CD4-positive, alpha-beta memory T cell (primary cell): ENCODE measurements around the gene EML5. TPM values are rescaled to one million over a fixed set of nuclear protein-coding genes. Genes with fewer than 3 reads are reported as not detected.

Experiments
- CTCF ChIA-PET: fragments of 350-600 bp; sonication (Branson Sonifier 250); formaldehyde crosslinking; loops from one replicate; lab custom pipeline; 2021; ENCODE audit warnings: inconsistent platforms; ENCODE audit not compliant: partially characterized antibody; lab: Charles Lee
- POLR2A ChIA-PET: fragments of 350-600 bp; sonication (Branson Sonifier 250); formaldehyde crosslinking; loops from one replicate; lab custom pipeline; 2021; ENCODE audit not compliant: partially characterized antibody; lab: Charles Lee
- DNase-seq, 5 donors: peaks; one replicate each; pipeline versions ENCODE4 v3.0.0 to v3.0.0-alpha.2; 2020 to 2022; ENCODE audit warnings: mixed read lengths in 1 of 5
- H3K27ac ChIP-seq: one replicate; pipeline ENCODE4 v1.7.0; 2013; ENCODE audit warnings: low read depth, low read length
- H3K27me3 ChIP-seq: 2 replicates; pipeline ENCODE4 v1.7.0; 2013; ENCODE audit warnings: mild to moderate bottlenecking, low read length, moderate library complexity; ENCODE audit not compliant: insufficient read depth
- H3K36me3 ChIP-seq: 2 replicates; pipeline ENCODE4 v1.7.0; 2013; ENCODE audit warnings: mild to moderate bottlenecking, low read length, moderate library complexity; ENCODE audit not compliant: insufficient read depth
- H3K4me1 ChIP-seq: 2 replicates; pipeline ENCODE4 v1.7.0; 2013; ENCODE audit warnings: mild to moderate bottlenecking, low read length, moderate library complexity; ENCODE audit not compliant: insufficient read depth
- H3K4me3 ChIP-seq, 2 donors: one replicate each; pipeline ENCODE4 v1.7.0; 2013; ENCODE audit warnings: low read length in 2 of 2, mild to moderate bottlenecking in 1 of 2
- H3K9me3 ChIP-seq, 2 donors: one replicate each; pipeline ENCODE4 v1.7.0; 2013; ENCODE audit warnings: low read length in 2 of 2, control low read depth in 1 of 2; ENCODE audit not compliant: control insufficient read depth in 1 of 2
- H3K27ac Mint-ChIP-seq, 7 donors: one replicate each; pipeline ENCODE4 v1.8.0; 2020 to 2021; ENCODE audit warnings: mixed read lengths in 7 of 7, mild to moderate bottlenecking in 6 of 7, inconsistent platforms in 3 of 7, moderate library complexity in 3 of 7
- H3K27me3 Mint-ChIP-seq, 2 donors: one replicate each; pipeline ENCODE4 v1.8.0; 2020 to 2021; ENCODE audit warnings: mixed read lengths in 2 of 2
- H3K36me3 Mint-ChIP-seq, 2 donors: one replicate each; pipeline ENCODE4 v1.8.0; 2020 to 2021; ENCODE audit warnings: mixed read lengths in 2 of 2, inconsistent platforms in 1 of 2, mild to moderate bottlenecking in 1 of 2
- H3K4me1 Mint-ChIP-seq, 4 donors: one replicate each; pipeline ENCODE4 v1.8.0; 2020 to 2021; ENCODE audit warnings: mixed read lengths in 4 of 4, mild to moderate bottlenecking in 1 of 4
- H3K4me3 Mint-ChIP-seq, 8 donors: one replicate each; pipeline ENCODE4 v1.8.0; 2020 to 2021; ENCODE audit warnings: mixed read lengths in 8 of 8, mild to moderate bottlenecking in 7 of 8, moderate library complexity in 6 of 8, inconsistent platforms in 3 of 8
- H3K9me3 Mint-ChIP-seq, 8 donors: one replicate each; pipeline ENCODE4 v1.8.0; 2020 to 2021; ENCODE audit warnings: mixed read lengths in 8 of 8, mild to moderate bottlenecking in 5 of 8, inconsistent platforms in 3 of 8, moderate library complexity in 1 of 8
- intact Hi-C: fragments of 100-400 bp; cut with micrococcal nuclease; formaldehyde crosslinking; loops from one replicate; pipeline ENCODE4 v1.15.1; 2023
- polyA plus RNA-seq, 2 donors: library from polyadenylated mRNA; unstranded; fragments of 300-500 nt; fragmentation: Illumina TruSeq; gene quantifications; one replicate each; pipeline ENCODE4 v1.2.3, GENCODE V29; 2021
- total RNA-seq, 2 experiments: library from RNA; stranded (reverse); gene quantifications; one replicate each; pipeline ENCODE4 v1.2.3, GENCODE V29; 2021

Gene EML5
- total and polyA plus RNA-seq, 4 experiments from 2014 or later: 0.46 to 5.6 (median 3.1) TPM

DNA sequence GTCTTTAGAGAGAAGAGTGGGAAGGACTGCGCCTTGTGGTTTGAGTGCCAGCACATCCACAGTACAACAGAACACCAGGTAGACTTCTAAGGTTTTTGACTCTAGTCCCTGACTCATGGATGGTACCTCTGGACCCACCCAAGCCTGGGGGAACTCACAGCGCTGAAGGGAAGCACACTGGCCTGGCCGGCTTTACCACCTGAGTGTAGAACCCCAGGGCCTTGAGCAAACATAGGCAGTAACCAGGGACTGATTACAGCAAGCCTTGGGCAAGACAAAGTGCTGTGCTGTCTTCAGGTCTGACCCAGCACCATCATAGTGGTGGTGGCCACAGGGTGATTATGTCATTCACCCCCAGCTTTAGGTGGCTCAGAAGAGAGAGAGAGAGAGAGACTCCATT is 17.2 kb downstream of the EML5 start:
- H3K27ac ChIP-seq: no peak overlapping the region
- H3K27me3 ChIP-seq: no peaks in the 10 kb centered on the region
- Mint-ChIP-seq H3K4me3 (no peak overlapping the region), H3K27ac (no peak overlapping the region), H3K36me3 (peaks cover 1 to 7% of the 10 kb centered on the region in 2 donors), H3K27me3 (no peaks in the 10 kb centered on the region), H3K9me3 (peaks cover 0 to 3% (median under 1%) of the 10 kb centered on the region in 8 donors), H3K4me1 (no peaks in the 10 kb centered on the region)
- intact Hi-C loops: no loop called here
- H3K9me3 ChIP-seq: no peaks in the 10 kb centered on the region
- ChIA-PET CTCF (no interaction called here), POLR2A (no interaction called here)
- no peak for DNase-seq
- H3K4me3 ChIP-seq: no peak overlapping the region
- no peaks in the 10 kb centered on the region for H3K36me3 ChIP-seq
- no peaks in the 10 kb centered on the region for H3K4me1 ChIP-seq

DNA sequence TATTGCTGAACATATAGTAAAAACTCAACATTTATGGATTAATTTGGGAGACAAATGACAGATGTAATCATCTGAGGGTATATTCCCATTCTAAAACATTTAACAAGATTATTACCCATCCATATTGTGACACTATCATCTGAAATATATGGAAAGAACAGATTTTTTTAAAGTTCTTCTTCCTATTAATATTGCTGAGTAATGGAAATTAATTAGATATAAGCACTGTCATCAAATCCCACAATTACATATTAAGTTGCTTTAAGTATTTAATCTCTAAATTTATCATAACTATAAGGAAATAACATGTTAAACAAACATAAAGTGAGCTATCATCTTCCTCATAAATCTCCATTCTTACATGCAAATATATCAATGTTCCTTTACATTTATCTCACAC is 22.0 kb downstream of the EML5 start:
- Histone ChIP-seq H3K4me1 (no peaks in the 10 kb centered on the region), H3K27ac (no peak overlapping the region), H3K4me3 (no peak overlapping the region), H3K9me3 (no peaks in the 10 kb centered on the region), H3K27me3 (no peaks in the 10 kb centered on the region), H3K36me3 (no peaks in the 10 kb centered on the region)
- ChIA-PET CTCF (no interaction called here), POLR2A (no interaction called here)
- Mint-ChIP-seq H3K9me3 (peaks cover 2 to 39% (median 16%) of the 10 kb centered on the region in 8 donors), H3K4me3 (no peak overlapping the region), H3K4me1 (no peaks in the 10 kb centered on the region), H3K36me3 (peaks cover 5 to 14% of the 10 kb centered on the region in 2 donors), H3K27me3 (no peaks in the 10 kb centered on the region), H3K27ac (no peak overlapping the region)
- DNase-seq: no peak
- intact Hi-C loops: no loop called here

DNA sequence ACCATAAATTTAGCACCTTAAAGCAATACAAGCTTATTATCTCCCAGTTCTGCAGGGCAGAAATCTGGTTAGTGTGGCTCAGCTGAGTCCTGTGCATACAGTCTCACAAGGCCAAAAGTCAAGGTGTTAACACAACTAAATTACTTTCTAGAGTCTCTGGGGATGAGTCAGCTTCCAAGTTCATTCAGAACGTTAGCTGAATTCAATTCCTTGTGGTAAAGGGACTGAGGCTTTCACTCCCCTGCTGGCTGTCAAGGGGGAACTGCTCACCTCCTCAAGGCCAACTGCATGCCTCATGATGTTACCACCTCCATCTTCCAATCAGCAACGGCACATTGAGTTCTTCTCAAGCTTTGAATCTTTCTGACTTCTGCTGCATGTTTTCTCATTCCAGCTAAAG is 27.6 kb downstream of the EML5 start:
- ChIA-PET CTCF (no interaction called here), POLR2A (no interaction called here)
- H3K27me3 ChIP-seq: no peaks in the 10 kb centered on the region
- Mint-ChIP-seq H3K27ac (no peak overlapping the region), H3K4me1 (no peaks in the 10 kb centered on the region), H3K9me3 (peaks cover 2 to 55% (median 31%) of the 10 kb centered on the region in 8 donors), H3K36me3 (peaks cover 14 to 29% of the 10 kb centered on the region in 2 donors), H3K4me3 (no peak overlapping the region), H3K27me3 (no peaks in the 10 kb centered on the region)
- DNase-seq: no peak
- intact Hi-C loops: no loop called here
- H3K9me3 ChIP-seq: peaks cover 0 to 3% of the 10 kb centered on the region in 2 donors
- H3K4me3 ChIP-seq: no peak overlapping the region
- H3K36me3 ChIP-seq: no peaks in the 10 kb centered on the region
- H3K4me1 ChIP-seq: no peaks in the 10 kb centered on the region
- no peak overlapping the region for H3K27ac ChIP-seq

DNA sequence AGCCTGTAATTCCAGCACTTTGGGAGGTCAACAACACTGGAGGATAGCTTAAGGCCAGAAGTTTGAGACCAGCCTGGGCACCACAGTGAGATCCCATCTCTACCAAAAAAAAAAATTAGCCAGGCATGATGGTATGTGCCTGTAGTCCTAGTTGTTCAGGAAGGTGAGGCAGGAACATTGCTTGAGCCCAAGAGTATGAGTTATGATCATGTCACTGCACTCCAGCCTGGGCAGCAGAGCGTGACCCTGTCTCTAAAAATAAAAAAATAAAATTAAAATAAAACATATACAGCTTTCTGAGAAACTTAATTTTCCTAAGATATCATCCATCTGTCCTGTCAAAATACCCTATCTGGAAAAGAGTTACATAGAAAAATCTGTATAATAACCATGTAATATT is 38.9 kb downstream of the EML5 start:
- ChIA-PET POLR2A (no interaction called here), CTCF (no interaction called here)
- Mint-ChIP-seq H3K27ac (no peak overlapping the region), H3K4me3 (no peak overlapping the region), H3K4me1 (no peaks in the 10 kb centered on the region), H3K36me3 (peaks cover 0 to 2% of the 10 kb centered on the region in 2 donors), H3K9me3 (peaks cover 0 to 4% (median 0%) of the 10 kb centered on the region in 8 donors), H3K27me3 (no peaks in the 10 kb centered on the region)
- Histone ChIP-seq H3K27me3 (no peaks in the 10 kb centered on the region), H3K36me3 (no peaks in the 10 kb centered on the region), H3K4me1 (no peaks in the 10 kb centered on the region), H3K27ac (no peak overlapping the region), H3K4me3 (no peak overlapping the region), H3K9me3 (no peaks in the 10 kb centered on the region)
- DNase-seq: no peak
- intact Hi-C loops: no loop called here

DNA sequence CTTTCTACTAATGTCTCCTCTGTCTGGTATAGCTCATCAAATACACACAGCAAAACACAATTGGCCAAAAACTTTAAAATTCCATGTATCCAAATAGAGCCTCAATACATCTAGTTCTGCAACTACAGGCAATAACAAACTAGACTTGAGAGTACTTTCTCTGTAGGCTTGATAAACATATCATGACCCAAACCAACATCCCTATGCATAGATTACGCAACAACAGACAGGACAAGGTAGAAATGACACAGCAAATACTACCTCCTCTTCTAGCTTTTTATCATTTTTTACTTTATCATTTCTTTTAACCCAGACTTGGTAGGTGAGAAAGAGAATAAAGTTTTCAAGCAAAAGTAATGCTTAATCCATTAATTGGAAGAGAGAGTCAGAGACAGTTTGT is 41.8 kb downstream of the EML5 start:
- H3K27me3 ChIP-seq: no peaks in the 10 kb centered on the region
- no peaks in the 10 kb centered on the region for H3K27me3 Mint-ChIP-seq
- POLR2A ChIA-PET: no interaction called here

DNA sequence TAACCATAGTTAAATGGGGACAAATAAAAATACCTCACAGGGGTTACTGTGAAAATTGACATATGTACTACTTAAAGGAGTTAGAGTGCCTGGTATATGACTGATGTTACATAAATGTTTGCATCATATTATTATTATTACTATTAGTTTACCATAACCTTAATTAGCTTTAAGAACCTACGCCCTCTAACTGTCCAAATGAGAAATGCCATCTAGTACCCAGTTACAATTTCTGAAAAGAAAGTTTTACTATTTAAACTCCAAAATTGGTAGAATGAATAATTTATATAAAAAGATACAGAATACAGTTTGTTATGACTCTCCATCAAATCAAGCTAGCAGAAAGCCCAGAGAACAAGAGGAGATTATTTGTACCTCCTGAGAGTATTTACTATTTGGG is 42.3 kb downstream of the EML5 start:
- H3K9me3 Mint-ChIP-seq: peaks cover 0 to 2% (median 0%) of the 10 kb centered on the region in 8 donors
- Histone ChIP-seq H3K27ac (no peak overlapping the region), H3K4me1 (no peaks in the 10 kb centered on the region), H3K4me3 (no peak overlapping the region), H3K9me3 (no peaks in the 10 kb centered on the region), H3K36me3 (no peaks in the 10 kb centered on the region), H3K27me3 (no peaks in the 10 kb centered on the region)
- POLR2A ChIA-PET: no interaction called here
- no peaks in the 10 kb centered on the region for H3K4me1 Mint-ChIP-seq
- no peak overlapping the region for H3K27ac Mint-ChIP-seq
- no peak overlapping the region for H3K4me3 Mint-ChIP-seq
- CTCF ChIA-PET: no interaction called here
- DNase-seq: no peak
- H3K27me3 Mint-ChIP-seq: no peaks in the 10 kb centered on the region
- H3K36me3 Mint-ChIP-seq: peaks cover 0 to 3% of the 10 kb centered on the region in 2 donors
- intact Hi-C loops: no loop called here

More for the DNA sequence above, 41.8 kb downstream of the EML5 start:
- intact Hi-C loops: no loop called here
- no peaks in the 10 kb centered on the region for H3K9me3 ChIP-seq
- H3K9me3 Mint-ChIP-seq: peaks cover 0 to 2% (median 0%) of the 10 kb centered on the region in 8 donors
- H3K4me3 ChIP-seq: no peak overlapping the region
- no peaks in the 10 kb centered on the region for H3K4me1 ChIP-seq
- CTCF ChIA-PET: no interaction called here
- no peak for DNase-seq
- H3K4me1 Mint-ChIP-seq: no peaks in the 10 kb centered on the region
- no peak overlapping the region for H3K4me3 Mint-ChIP-seq
- H3K27ac Mint-ChIP-seq: peak overlapping the region in 1 of 7 donors; percentile 5
- no peaks in the 10 kb centered on the region for H3K36me3 ChIP-seq
- peaks cover 0 to 3% of the 10 kb centered on the region in 2 donors for H3K36me3 Mint-ChIP-seq
- H3K27ac ChIP-seq: no peak overlapping the region

DNA sequence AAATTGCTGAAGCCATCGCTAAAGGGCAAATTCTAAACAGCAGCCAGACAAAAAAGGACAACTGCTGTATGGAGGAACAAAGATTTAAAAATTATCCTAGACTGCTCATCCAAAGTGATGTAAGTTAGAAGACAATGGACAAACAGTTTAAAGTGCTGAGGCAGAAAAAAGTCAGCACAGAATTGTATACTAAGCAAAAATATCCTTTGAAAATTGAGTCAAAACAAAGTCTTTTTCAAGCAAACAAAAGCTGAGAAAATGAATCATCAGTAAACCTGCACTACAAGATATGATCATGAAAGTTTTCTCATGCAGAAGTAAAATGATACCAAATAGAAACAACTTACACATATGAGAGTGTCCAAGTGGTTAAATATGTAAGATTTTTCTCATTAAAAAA is 43.6 kb downstream of the EML5 start:
- intact Hi-C loops: no loop called here
- H3K36me3 ChIP-seq: no peaks in the 10 kb centered on the region
- no peaks in the 10 kb centered on the region for H3K27me3 ChIP-seq
- ChIA-PET POLR2A (no interaction called here), CTCF (no interaction called here)
- H3K4me1 ChIP-seq: no peaks in the 10 kb centered on the region
- H3K9me3 ChIP-seq: no peaks in the 10 kb centered on the region
- no peak for DNase-seq
- Mint-ChIP-seq H3K27me3 (no peaks in the 10 kb centered on the region), H3K36me3 (peaks cover 0 to 3% of the 10 kb centered on the region in 2 donors), H3K4me3 (no peak overlapping the region), H3K4me1 (no peaks in the 10 kb centered on the region), H3K27ac (no peak overlapping the region), H3K9me3 (peaks cover 0 to 2% (median 0%) of the 10 kb centered on the region in 8 donors)
- no peak overlapping the region for H3K4me3 ChIP-seq
- no peak overlapping the region for H3K27ac ChIP-seq

DNA sequence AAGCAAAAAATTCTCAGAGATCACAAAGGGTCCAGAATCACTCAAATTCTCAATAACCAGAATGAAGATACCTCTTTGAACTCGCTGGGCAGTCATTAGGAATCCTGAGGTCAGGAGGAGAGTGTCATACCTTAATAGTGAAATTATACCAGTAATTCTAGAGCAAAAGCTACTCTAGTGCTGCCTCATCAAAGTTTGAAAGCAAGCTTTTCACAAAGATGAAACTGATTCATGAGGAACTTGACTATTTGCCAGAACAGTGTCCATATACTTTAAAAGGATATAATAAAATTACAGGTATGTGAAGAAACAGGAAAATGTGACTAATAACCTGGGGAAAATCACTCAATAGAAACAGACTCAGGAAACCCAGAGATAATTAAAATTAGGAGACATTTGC is 44.5 kb downstream of the EML5 start:
- H3K36me3 Mint-ChIP-seq: peaks cover 0 to 3% of the 10 kb centered on the region in 2 donors
- H3K9me3 Mint-ChIP-seq: peaks cover 0 to 2% (median 0%) of the 10 kb centered on the region in 8 donors
- CTCF ChIA-PET: no interaction called here
- DNase-seq: no peak
- H3K36me3 ChIP-seq: no peaks in the 10 kb centered on the region
- no peaks in the 10 kb centered on the region for H3K4me1 Mint-ChIP-seq
- no peaks in the 10 kb centered on the region for H3K27me3 Mint-ChIP-seq
- no peaks in the 10 kb centered on the region for H3K4me1 ChIP-seq
- H3K27me3 ChIP-seq: no peaks in the 10 kb centered on the region
- POLR2A ChIA-PET: no interaction called here
- H3K27ac Mint-ChIP-seq: no peak overlapping the region
- no peaks in the 10 kb centered on the region for H3K9me3 ChIP-seq
- H3K27ac ChIP-seq: no peak overlapping the region
- no peak overlapping the region for H3K4me3 ChIP-seq
- intact Hi-C loops: no loop called here
- no peak overlapping the region for H3K4me3 Mint-ChIP-seq
